ENCODE measurements around the gene SLC5A3.
A peak's percentile ranks its signal among the peaks of the same experiment; 100 is the strongest.

The SLC5A3 gene

DNA sequence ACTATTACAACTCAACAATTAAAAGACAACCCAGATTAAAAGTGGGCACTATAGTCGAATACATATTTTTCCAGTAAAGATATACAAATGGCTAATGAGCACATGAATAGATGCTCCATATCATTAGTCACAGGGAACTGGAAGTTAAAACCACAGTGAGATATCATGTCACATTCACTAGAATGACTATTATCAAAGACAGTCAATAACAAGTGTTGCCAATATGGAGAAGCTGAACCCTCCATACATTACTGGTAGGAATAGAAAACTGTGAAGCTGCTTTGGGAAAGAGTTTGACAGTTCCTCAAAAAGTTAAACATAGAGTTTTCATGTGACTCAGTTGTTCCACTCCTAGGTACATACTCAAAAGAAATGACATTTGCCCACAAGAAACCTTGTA is 30.6 kb upstream of the SLC5A3 start:
- Histone ChIP-seq H3K36me3 (ENCODE audit: control insufficient read depth, insufficient read depth, low read length) (no peaks in the 10 kb centered on the region), H3K27me3 (ENCODE audit: control insufficient read depth, insufficient read depth, low read length) (no peaks in the 10 kb centered on the region), H3K4me3 (ENCODE audit: low read length) (no peak overlapping the region), H3K27ac (ENCODE audit: low read depth, low read length) (no peak overlapping the region), H3K4me1 (ENCODE audit: control insufficient read depth, insufficient read depth, low read length) (no peaks in the 10 kb centered on the region), H3K9ac (ENCODE audit: low read length) (no peak overlapping the region)

DNA sequence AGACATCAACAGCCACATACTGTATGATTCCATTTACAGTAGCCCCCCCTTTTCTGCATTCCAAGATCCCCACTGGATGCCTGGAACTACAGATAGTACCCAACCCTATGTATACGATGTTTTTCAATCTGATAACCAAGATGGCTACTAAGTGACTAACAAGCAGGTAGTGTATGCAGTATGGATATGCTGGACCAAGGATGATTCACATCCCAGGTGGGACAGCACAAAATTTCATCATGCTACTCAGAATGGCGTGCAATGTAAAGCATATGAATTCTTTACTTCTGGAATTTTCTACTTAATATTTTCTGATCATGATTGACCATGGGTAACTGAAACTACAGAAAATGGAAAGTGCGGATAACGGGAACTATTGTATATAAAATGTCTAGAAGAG is 30.0 kb upstream of the SLC5A3 start:
- Histone ChIP-seq H3K4me3 (ENCODE audit: low read length) (no peak overlapping the region), H3K9ac (ENCODE audit: low read length) (no peak overlapping the region), H3K4me1 (ENCODE audit: control insufficient read depth, insufficient read depth, low read length) (no peaks in the 10 kb centered on the region), H3K36me3 (ENCODE audit: control insufficient read depth, insufficient read depth, low read length) (no peaks in the 10 kb centered on the region), H3K27me3 (ENCODE audit: control insufficient read depth, insufficient read depth, low read length) (no peaks in the 10 kb centered on the region), H3K27ac (ENCODE audit: low read depth, low read length) (no peak overlapping the region)

DNA sequence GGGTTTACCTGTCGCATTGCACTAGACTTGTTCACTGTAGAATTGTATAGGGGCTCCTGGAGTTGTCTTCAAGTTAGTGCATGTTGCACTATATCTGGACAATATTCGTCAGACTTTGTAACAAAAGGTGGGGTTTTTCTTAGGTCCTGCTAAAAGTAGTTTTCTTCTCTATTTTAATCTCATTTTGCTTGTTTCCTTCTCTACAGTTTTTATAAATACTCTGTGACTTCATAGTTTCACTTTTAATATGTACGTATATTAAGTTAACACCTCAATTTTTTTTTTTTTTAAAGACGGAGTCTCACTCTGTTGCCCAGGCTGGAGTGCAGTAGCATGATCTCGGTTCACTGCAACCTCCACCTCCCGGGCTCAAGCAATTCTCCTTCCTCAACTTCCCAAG is 26.5 kb upstream of the SLC5A3 start:
- Histone ChIP-seq H3K4me3 (ENCODE audit: low read length) (no peak overlapping the region), H3K4me1 (ENCODE audit: control insufficient read depth, insufficient read depth, low read length) (no peaks in the 10 kb centered on the region), H3K36me3 (ENCODE audit: control insufficient read depth, insufficient read depth, low read length) (no peaks in the 10 kb centered on the region), H3K9ac (ENCODE audit: low read length) (no peak overlapping the region), H3K27me3 (ENCODE audit: control insufficient read depth, insufficient read depth, low read length) (no peaks in the 10 kb centered on the region), H3K27ac (ENCODE audit: low read depth, low read length) (no peak overlapping the region)

DNA sequence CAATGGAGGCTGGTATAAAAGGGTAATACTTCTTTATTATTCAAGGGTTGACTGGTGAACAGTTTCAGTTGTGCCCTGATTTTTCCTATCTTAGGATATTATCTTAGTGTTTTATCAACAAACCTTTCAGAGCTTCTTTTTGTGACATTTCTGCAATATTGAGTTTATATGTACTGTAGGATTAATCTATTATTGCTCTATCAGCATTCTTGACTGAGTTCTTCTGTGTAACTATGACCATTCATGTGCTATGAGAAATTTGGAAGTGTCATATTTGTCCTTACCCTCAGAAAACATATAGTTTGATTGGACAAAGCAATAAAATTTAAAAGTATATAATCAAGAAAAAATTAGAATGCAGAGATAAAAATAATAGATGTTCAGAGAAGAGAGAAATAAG is 25.5 kb upstream of the SLC5A3 start:
- Histone ChIP-seq H3K4me3 (ENCODE audit: low read length) (no peak overlapping the region), H3K9ac (ENCODE audit: low read length) (no peak overlapping the region), H3K27me3 (ENCODE audit: control insufficient read depth, insufficient read depth, low read length) (no peaks in the 10 kb centered on the region), H3K36me3 (ENCODE audit: control insufficient read depth, insufficient read depth, low read length) (no peaks in the 10 kb centered on the region), H3K27ac (ENCODE audit: low read depth, low read length) (no peak overlapping the region), H3K4me1 (ENCODE audit: control insufficient read depth, insufficient read depth, low read length) (no peaks in the 10 kb centered on the region)

DNA sequence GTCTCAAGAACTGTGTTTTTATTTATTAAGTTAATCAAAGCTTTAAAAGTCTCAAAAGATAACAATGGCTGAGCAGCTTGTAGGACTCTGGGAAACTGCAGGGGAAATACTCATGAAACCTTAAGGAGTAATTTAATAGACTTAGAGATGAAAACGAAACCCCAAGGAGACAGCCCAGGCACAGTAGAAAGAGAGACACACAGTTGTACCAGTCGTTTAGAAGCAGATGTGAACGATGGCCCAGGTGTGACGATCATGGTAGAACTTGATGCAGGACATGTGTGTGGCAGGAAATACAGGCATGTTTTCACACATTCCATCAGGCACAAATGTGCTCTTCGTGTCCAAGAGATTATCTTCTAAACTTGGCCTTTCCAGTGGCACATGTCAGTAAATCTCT is 21.2 kb upstream of the SLC5A3 start:
- no peaks in the 10 kb centered on the region for H3K36me3 ChIP-seq (ENCODE audit: control insufficient read depth, insufficient read depth, low read length)
- no peaks in the 10 kb centered on the region for H3K4me1 ChIP-seq (ENCODE audit: control insufficient read depth, insufficient read depth, low read length)
- no peak overlapping the region for H3K9ac ChIP-seq (ENCODE audit: low read length)
- no peaks in the 10 kb centered on the region for H3K27me3 ChIP-seq (ENCODE audit: control insufficient read depth, insufficient read depth, low read length)
- H3K4me3 ChIP-seq (ENCODE audit: low read length) = no peak overlapping the region
- no peak overlapping the region for H3K27ac ChIP-seq (ENCODE audit: low read depth, low read length)

DNA sequence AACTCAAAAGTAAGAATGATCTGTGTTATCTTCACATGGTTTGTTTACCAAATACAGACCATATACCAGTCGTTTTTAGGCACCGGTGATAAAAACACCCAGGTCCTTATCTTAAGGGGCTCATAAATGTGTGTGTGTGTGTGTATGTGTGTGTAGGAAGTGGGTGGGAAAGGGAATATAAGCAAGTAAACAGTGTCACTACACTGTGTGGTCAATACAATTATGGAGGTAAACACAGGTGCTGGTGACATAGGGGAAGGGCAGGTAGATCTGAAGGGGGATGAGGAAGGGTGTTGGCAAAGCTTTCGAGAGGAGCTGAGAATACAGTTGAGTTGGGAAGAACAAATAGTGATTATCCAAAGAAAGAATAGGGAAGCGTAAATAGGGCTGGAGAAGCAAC is 19.1 kb upstream of the SLC5A3 start:
- no peaks in the 10 kb centered on the region for H3K36me3 ChIP-seq (ENCODE audit: control insufficient read depth, insufficient read depth, low read length)
- H3K27ac ChIP-seq (ENCODE audit: low read depth, low read length) = no peak overlapping the region

DNA sequence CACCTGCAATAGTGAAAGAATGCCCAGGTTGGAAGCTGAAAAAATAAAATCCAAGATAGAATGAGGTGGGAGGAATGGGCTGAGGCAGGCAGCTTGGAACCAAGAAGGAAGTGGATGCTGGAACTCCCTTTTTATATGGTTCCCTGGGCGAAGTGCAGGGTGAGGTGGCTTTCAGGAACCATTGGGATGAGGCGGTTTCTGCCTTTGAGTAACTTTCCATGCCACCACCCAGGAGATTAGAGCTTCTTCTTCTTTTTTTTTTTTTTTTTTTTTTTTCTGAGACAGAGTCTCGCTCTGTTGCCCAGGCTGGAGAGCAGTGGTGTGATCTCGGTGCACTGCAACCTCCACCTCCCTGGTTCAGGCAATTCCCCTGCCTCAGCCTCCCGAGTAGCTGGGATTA is 17.8 kb upstream of the SLC5A3 start:
- Histone ChIP-seq H3K4me3 (ENCODE audit: low read length) (no peak overlapping the region), H3K27ac (ENCODE audit: low read depth, low read length) (no peak overlapping the region), H3K27me3 (ENCODE audit: control insufficient read depth, insufficient read depth, low read length) (no peaks in the 10 kb centered on the region), H3K36me3 (ENCODE audit: control insufficient read depth, insufficient read depth, low read length) (no peaks in the 10 kb centered on the region), H3K9ac (ENCODE audit: low read length) (no peak overlapping the region), H3K4me1 (ENCODE audit: control insufficient read depth, insufficient read depth, low read length) (no peaks in the 10 kb centered on the region)

More for the DNA sequence above, 19.1 kb upstream of the SLC5A3 start:
- Histone ChIP-seq H3K4me1 (ENCODE audit: control insufficient read depth, insufficient read depth, low read length) (no peaks in the 10 kb centered on the region), H3K27me3 (ENCODE audit: control insufficient read depth, insufficient read depth, low read length) (no peaks in the 10 kb centered on the region), H3K9ac (ENCODE audit: low read length) (no peak overlapping the region), H3K4me3 (ENCODE audit: low read length) (no peak overlapping the region)

DNA sequence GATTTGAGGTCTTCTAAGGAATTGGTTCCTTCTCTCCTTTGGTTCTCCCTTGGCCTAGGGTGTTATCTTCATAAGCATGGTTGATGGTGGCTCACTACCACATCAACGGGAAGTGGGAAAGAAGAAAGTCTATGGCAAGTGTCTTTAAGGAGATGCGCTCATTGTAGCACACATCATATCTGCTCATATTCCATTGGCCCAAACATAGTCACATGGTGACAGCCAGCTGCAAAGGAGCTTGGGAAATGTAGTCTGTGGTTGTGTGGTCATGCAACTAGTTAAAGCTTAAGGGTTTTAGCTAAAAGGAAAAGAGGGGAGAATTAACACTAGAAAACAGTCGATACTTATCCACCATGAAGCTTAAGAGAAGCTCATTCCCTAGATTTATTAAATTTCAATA is 11.4 kb upstream of the SLC5A3 start:
- no peaks in the 10 kb centered on the region for H3K27me3 ChIP-seq (ENCODE audit: control insufficient read depth, insufficient read depth, low read length)
- H3K4me3 ChIP-seq (ENCODE audit: low read length) = no peak overlapping the region
- H3K4me1 ChIP-seq (ENCODE audit: control insufficient read depth, insufficient read depth, low read length) = no peaks in the 10 kb centered on the region
- no peak overlapping the region for H3K9ac ChIP-seq (ENCODE audit: low read length)
- no peak overlapping the region for H3K27ac ChIP-seq (ENCODE audit: low read depth, low read length)
- H3K36me3 ChIP-seq (ENCODE audit: control insufficient read depth, insufficient read depth, low read length) = no peaks in the 10 kb centered on the region

DNA sequence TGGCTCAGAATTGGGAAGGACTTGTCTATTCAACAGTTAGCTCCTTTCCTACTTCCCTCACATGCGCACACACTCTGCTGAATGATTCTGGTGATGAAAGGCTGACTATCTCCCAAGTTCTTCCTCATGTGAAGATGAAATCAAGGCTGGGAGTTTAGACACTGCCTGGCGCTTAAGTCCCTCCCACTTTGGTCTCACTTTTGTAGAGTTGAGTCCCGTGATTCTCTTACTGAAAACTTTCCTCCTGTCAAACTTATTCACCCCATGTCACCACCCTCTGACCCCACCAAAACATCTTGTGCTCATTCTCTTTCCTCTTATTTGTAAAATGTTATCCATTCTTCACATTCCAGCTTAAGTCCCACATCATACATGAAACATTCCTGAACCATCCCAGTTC is 8.4 kb upstream of the SLC5A3 start:
- Histone ChIP-seq H3K9ac (ENCODE audit: low read length) (no peak overlapping the region), H3K27me3 (ENCODE audit: control insufficient read depth, insufficient read depth, low read length) (no peaks in the 10 kb centered on the region), H3K27ac (ENCODE audit: low read depth, low read length) (no peak overlapping the region), H3K36me3 (ENCODE audit: control insufficient read depth, insufficient read depth, low read length) (no peaks in the 10 kb centered on the region), H3K4me3 (ENCODE audit: low read length) (no peak overlapping the region), H3K4me1 (ENCODE audit: control insufficient read depth, insufficient read depth, low read length) (no peaks in the 10 kb centered on the region)

DNA sequence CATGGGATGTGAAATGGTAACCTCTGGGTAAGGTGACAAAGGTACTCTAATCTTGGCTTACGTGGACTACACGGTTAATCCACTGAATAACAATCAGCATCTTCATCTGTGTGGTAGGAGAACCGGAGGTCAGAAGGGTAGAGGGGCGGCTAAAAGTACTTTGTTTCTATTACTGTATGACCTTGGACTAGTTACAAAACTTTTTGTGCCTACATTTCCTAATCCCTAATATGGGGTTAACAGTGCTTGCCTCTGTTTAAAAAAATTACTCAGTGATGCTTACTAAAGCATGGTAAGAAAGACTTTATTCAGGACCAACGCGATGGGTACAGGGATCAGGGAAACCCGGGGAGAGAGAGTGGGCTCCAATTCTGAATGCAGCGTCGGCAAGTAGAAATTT is 1.7 kb upstream of the SLC5A3 start:
- peaks cover 11% of the 10 kb centered on the region for H3K4me1 ChIP-seq (ENCODE audit: control insufficient read depth, insufficient read depth, low read length)
- H3K27me3 ChIP-seq (ENCODE audit: control insufficient read depth, insufficient read depth, low read length) = no peaks in the 10 kb centered on the region
- no peak overlapping the region for H3K9ac ChIP-seq (ENCODE audit: low read length)
- H3K27ac ChIP-seq (ENCODE audit: low read depth, low read length) = no peak overlapping the region
- no peaks in the 10 kb centered on the region for H3K36me3 ChIP-seq (ENCODE audit: control insufficient read depth, insufficient read depth, low read length)
- H3K4me3 ChIP-seq (ENCODE audit: low read length) = no peak overlapping the region

DNA sequence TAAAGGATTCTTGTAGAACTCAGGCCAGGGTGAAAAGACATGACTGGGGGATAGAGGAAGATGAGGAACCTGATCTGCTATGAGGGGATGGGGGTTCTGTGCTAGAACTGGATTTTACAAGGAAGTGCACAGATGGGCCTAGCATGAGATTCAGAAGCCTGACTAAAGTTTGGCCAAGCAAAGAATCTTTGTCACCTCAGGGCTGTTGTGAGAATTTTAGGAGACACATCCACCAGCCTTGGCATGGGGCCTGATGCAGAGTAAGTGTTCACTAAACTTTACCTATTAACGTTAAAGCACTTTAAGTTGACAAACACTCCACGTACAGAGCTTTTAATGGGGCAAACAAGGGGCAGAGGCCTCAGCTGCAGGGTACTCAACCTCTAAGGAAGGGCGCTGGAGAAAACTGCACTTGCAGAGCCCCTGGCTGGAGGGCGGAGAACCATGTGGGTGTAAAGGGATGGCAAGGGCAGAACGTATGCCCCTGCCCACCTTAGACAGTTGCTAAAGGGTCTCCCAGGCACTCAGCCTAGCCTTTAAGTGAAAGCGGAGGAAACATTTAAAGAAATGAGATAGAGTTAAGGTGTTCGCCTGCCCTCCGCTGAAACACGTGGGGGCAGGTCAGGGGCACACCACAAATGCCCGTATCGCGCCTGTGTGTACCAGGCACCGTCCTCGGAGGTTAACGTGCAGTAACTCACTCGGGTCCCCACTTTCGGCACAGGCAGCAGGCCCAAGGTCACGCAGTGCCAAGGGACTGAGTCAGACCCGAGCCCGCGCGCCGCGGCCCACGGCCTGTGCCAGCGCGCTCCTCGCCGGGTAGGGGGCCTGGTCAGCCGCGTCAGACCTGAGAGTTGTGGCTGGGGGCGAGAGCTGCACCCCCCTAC is 990 bp upstream of the SLC5A3 start:
- H3K27me3 ChIP-seq (ENCODE audit: control insufficient read depth, insufficient read depth, low read length) = no peaks in the 10 kb centered on the region
- no peaks in the 10 kb centered on the region for H3K36me3 ChIP-seq (ENCODE audit: control insufficient read depth, insufficient read depth, low read length)
- H3K4me1 ChIP-seq (ENCODE audit: control insufficient read depth, insufficient read depth, low read length) = peaks cover 15% of the 10 kb centered on the region
- H3K9ac ChIP-seq (ENCODE audit: low read length) = peak overlapping the region; percentile 22
- H3K27ac ChIP-seq (ENCODE audit: low read depth, low read length) = peak overlapping the region; percentile 81
- H3K4me3 ChIP-seq (ENCODE audit: low read length) = peak overlapping the region; percentile 64

DNA sequence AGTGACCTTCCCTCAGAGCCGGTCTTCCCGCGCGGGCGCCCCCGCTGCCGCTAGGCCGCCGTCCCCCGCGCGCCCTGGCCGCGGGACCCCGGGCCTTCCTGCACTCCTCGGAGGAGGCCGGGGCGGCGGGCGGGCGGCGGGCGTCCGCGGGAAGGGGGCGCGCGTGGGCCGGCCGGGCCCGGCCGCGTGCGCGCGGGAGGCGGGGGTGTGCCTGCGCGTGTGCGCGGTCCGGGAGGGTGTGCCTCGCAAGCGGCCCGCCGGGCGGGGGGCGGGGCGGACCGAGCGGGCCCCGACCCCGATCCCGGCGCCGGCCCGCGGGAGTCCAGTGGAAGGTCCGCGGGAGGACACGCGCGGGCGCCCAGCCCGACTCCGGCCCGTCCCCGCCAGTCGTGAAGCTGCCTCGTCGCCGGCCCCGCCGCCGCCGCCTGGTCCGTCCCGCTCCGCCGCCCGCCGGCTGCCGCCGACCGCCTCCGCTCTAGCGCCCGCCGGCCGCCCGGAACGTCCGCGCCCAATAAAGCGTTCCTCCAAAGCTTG is 438 bp downstream of the SLC5A3 start:
- no peaks in the 10 kb centered on the region for H3K27me3 ChIP-seq (ENCODE audit: control insufficient read depth, insufficient read depth, low read length)
- H3K9ac ChIP-seq (ENCODE audit: low read length) = peak overlapping the region; percentile 73
- H3K4me3 ChIP-seq (ENCODE audit: low read length) = peak overlapping the region; percentile 95
- H3K36me3 ChIP-seq (ENCODE audit: control insufficient read depth, insufficient read depth, low read length) = no peaks in the 10 kb centered on the region
- peaks cover 18% of the 10 kb centered on the region for H3K4me1 ChIP-seq (ENCODE audit: control insufficient read depth, insufficient read depth, low read length)
- H3K27ac ChIP-seq (ENCODE audit: low read depth, low read length) = peak overlapping the region; percentile 86

Measured in rectal smooth muscle tissue (tissue), 1 donor.